Keratinocyte (primary cell): ENCODE measurements around the gene CD93. TPM values are rescaled to one million over a fixed set of nuclear protein-coding genes. Genes with fewer than 3 reads are reported as not detected.

Experiments used
- DNase-seq: peaks from one replicate; pipeline ENCODE4 v3.0.0-alpha.2; 2011; ENCODE audit warnings: low read depth, missing footprints, low spot score
- FAIRE-seq: peaks from 2 replicates; lab custom pipeline; 2011; peaks lifted over from hg19 to GRCh38; lab: Jason Lieb, UNC
- H2AFZ ChIP-seq: 2 replicates; pipeline ENCODE4 v1.6.0; 2012; ENCODE audit warnings: low read length, control low read depth, inconsistent platforms; ENCODE audit not compliant: control insufficient read depth
- H3K27ac ChIP-seq: 2 replicates; pipeline ENCODE4 v1.5.1; 2011; ENCODE audit warnings: low read length; ENCODE audit not compliant: control insufficient read depth, insufficient read depth
- H3K27me3 ChIP-seq: 3 replicates; pipeline ENCODE4 v1.6.0; 2011; ENCODE audit warnings: low read length; ENCODE audit not compliant: control insufficient read depth, insufficient read depth; ENCODE audit errors: extremely low read depth
- H3K36me3 ChIP-seq, 2 experiments: 2 replicates in 1 of 2; 3 replicates in 1 of 2; pipeline ENCODE4 v1.5.1; 2011; ENCODE audit warnings: low read length in 2 of 2, mild to moderate bottlenecking in 1 of 2; ENCODE audit not compliant: control insufficient read depth in 2 of 2, insufficient read depth in 2 of 2; ENCODE audit errors: extremely low read depth in 1 of 2
- H3K4me1 ChIP-seq: 3 replicates; pipeline ENCODE4 v1.5.1; 2011; ENCODE audit warnings: low read length; ENCODE audit not compliant: control insufficient read depth, insufficient read depth; ENCODE audit errors: extremely low read depth
- H3K4me2 ChIP-seq: 3 replicates; pipeline ENCODE4 v1.6.0; 2011; ENCODE audit warnings: low read depth, low read length; ENCODE audit not compliant: control insufficient read depth, insufficient read depth; ENCODE audit errors: extremely low read depth
- H3K4me3 ChIP-seq, 3 experiments: fragments of 200-600 bp in 1 of 3; sonication (generic) in 1 of 3; 2 replicates in 2 of 3; 3 replicates in 1 of 3; pipeline ENCODE4 v1.5.1; 2011 to 2016; ENCODE audit warnings: low read length in 3 of 3, mild to moderate bottlenecking in 3 of 3, control low read depth in 2 of 3, inconsistent platforms in 1 of 3, low read depth in 1 of 3, mixed read lengths in 1 of 3, mixed run types in 1 of 3, moderate library complexity in 1 of 3; ENCODE audit not compliant: control insufficient read depth in 2 of 3, insufficient read depth in 2 of 3; ENCODE audit errors: extremely low read depth in 1 of 3
- H3K79me2 ChIP-seq: 2 replicates; pipeline ENCODE4 v1.6.0; 2012; ENCODE audit warnings: low read length; ENCODE audit not compliant: control insufficient read depth, insufficient read depth
- H3K9ac ChIP-seq: 3 replicates; pipeline ENCODE4 v1.6.0; 2011; ENCODE audit warnings: low read length; ENCODE audit not compliant: control insufficient read depth, insufficient read depth; ENCODE audit errors: extremely low read depth
- H3K9me1 ChIP-seq: 3 replicates; pipeline ENCODE4 v1.6.0; 2011; ENCODE audit warnings: low read length; ENCODE audit not compliant: control insufficient read depth, insufficient read depth; ENCODE audit errors: extremely low read depth
- H3K9me3 ChIP-seq: 2 replicates; pipeline ENCODE4 v1.5.1; 2012; ENCODE audit warnings: low read depth, low read length; ENCODE audit not compliant: control insufficient read depth
- H4K20me1 ChIP-seq: 3 replicates; pipeline ENCODE4 v1.6.0; 2011; ENCODE audit warnings: low read length; ENCODE audit not compliant: control insufficient read depth, insufficient read depth; ENCODE audit errors: extremely low read depth
- CTCF ChIP-seq, 3 experiments: IDR thresholded peaks in 1 of 3; conservative IDR thresholded peaks in 1 of 3; optimal IDR thresholded peaks in 1 of 3; 2 replicates in 2 of 3; 3 replicates in 1 of 3; pipeline versions ENCODE3 to v1.5.1; 2011; ENCODE audit warnings: low read length in 3 of 3, mild to moderate bottlenecking in 3 of 3, moderate library complexity in 2 of 3, control low read depth in 1 of 3, inconsistent platforms in 1 of 3; ENCODE audit not compliant: insufficient read depth in 2 of 3; ENCODE audit errors: extremely low read depth in 1 of 3
- EZH2 ChIP-seq: IDR thresholded peaks from one replicate; pipeline ENCODE4 v1.6.1; 2012; ENCODE audit warnings: inconsistent platforms, mild to moderate bottlenecking, low read length, moderate library complexity
- dilution Hi-C: fragments of 300-500 bp; cut with MboI; formaldehyde crosslinking; loops from one replicate; pipeline ENCODE4 v1.7.0; 2020; ENCODE audit warnings: low sequenced_read_pairs; ENCODE audit not compliant: extremely low pct_ligation_motif_present
- polyA plus RNA-seq, 5 experiments: library from polyadenylated mRNA; depleted of rRNA in 3 of 5; stranded (reverse) in 3 of 5; stranded (forward) in 1 of 5; unstranded in 1 of 5; fragments of >200 nt; gene quantifications; 1 replicate in 1 of 5; 2 replicates in 3 of 5; 3 replicates in 1 of 5; pipeline versions ENCODE4 v1.2.1 to v1.2.3, GENCODE V29; 2011 to 2012; ENCODE audit warnings: missing spikeins in 2 of 5, low read depth in 1 of 5, low replicate concordance in 1 of 5

CD93 gene
- polyA plus RNA-seq, 1 donor (not counting 4 experiments of a cell fraction or from before 2014, with no cell fraction given), result not detected

GRCh38 chr20:23105193-23105592 is 19.1 kb upstream of the CD93 start:
- H3K27ac ChIP-seq, result no peak overlapping the region

GRCh38 chr20:23103284-23104018 is 17.3 kb upstream of the CD93 start:
- Histone ChIP-seq H3K9me1 (no peaks in the 10 kb centered on the region), H3K4me3 (no peak overlapping the region), H3K4me2 (no peak overlapping the region), H4K20me1 (no peaks in the 10 kb centered on the region), H3K4me1 (peaks cover 25% of the 10 kb centered on the region), H3K9me3 (no peaks in the 10 kb centered on the region), H3K79me2 (no peaks in the 10 kb centered on the region), H3K27ac (no peak overlapping the region), H3K9ac (no peak overlapping the region), H3K36me3 (no peaks in the 10 kb centered on the region), H2AFZ (no peak overlapping the region), H3K27me3 (no peaks in the 10 kb centered on the region)
- dilution Hi-C loops, result no loop called here
- TF ChIP-seq EZH2 (no peak), CTCF (optimal IDR thresholded peaks at IDR 0.05 in 1 of 3, IDR thresholded peaks at IDR 0.05 in 1 of 3, conservative IDR thresholded peaks at IDR 0.05 in 1 of 3; ENCODE audit: extremely low read depth in 1 of 3, insufficient read depth in 2 of 3, low read length in 3 of 3) (no peak)
- DNase-seq (no peak), FAIRE-seq (no peak)

More at GRCh38 chr20:23105193-23105592, 19.1 kb upstream of the CD93 start:
- Histone ChIP-seq H3K9me1 (no peaks in the 10 kb centered on the region), H3K9ac (no peak overlapping the region), H3K4me3 (no peak overlapping the region), H3K79me2 (no peaks in the 10 kb centered on the region), H3K27me3 (no peaks in the 10 kb centered on the region), H3K4me1 (peaks cover 14% of the 10 kb centered on the region), H2AFZ (no peak overlapping the region), H4K20me1 (no peaks in the 10 kb centered on the region), H3K9me3 (no peaks in the 10 kb centered on the region), H3K36me3 (no peaks in the 10 kb centered on the region), H3K4me2 (no peak overlapping the region)
- FAIRE-seq (no peak), DNase-seq (no peak)
- dilution Hi-C loops, result no loop called here
- TF ChIP-seq CTCF (optimal IDR thresholded peaks at IDR 0.05 in 1 of 3, IDR thresholded peaks at IDR 0.05 in 1 of 3, conservative IDR thresholded peaks at IDR 0.05 in 1 of 3; ENCODE audit: extremely low read depth in 1 of 3, insufficient read depth in 2 of 3, low read length in 3 of 3) (no peak), EZH2 (no peak)
